GM12875 (cell line): ENCODE results near the gene LCLAT1.

Experiments
- H3K4me3 ChIP-seq: one replicate; pipeline ENCODE4 v1.5.1; 2011; ENCODE audit warnings: low read depth, low read length, control low read depth
- CTCF ChIP-seq: IDR thresholded peaks from 2 replicates; pipeline ENCODE4 v1.5.1; 2011; ENCODE audit warnings: low read depth, mild to moderate bottlenecking, control low read depth, inconsistent platforms, low read length, moderate library complexity, borderline replicate concordance; ENCODE audit not compliant: insufficient read depth

The LCLAT1 gene

GRCh38 chr2:30690126-30690561, 243.1 kb downstream of the LCLAT1 start:
- TF ChIP-seq CTCF = no peak
- H3K4me3 ChIP-seq = no peak overlapping the region

GRCh38 chr2:30691091-30691947, 244.3 kb downstream of the LCLAT1 start:
- no peak for TF ChIP-seq CTCF
- H3K4me3 ChIP-seq = no peak overlapping the region

- TF ChIP-seq CTCF = peak; percentile 27; the same call in 1 of the 2 replicates
- H3K4me3 ChIP-seq = no peak overlapping the region
These were observed 245.1 kb downstream of the LCLAT1 start for GRCh38 chr2:30691948-30692828.

GRCh38 chr2:30692829-30693275, 245.8 kb downstream of the LCLAT1 start:
- 0 out of 2 replicates have a peak, but pooled peaks have one; percentile 5 for TF ChIP-seq CTCF
- no peak overlapping the region for H3K4me3 ChIP-seq
